SJSA1 (cell line): ENCODE results near the gene LRRC4C. TPM values are rescaled to one million over a fixed set of nuclear protein-coding genes. Genes with fewer than 3 reads are reported as not detected.
"Not testable (repeated sequence)": the region's sequence is repeated elsewhere in the genome, so short reads cannot be mapped to it uniquely, and the experiment has no call there.

Experiments used
- DNase-seq, 2 experiments: peaks; one replicate each; pipeline ENCODE4 v3.0.0-alpha.2; 2015 to 2020; ENCODE audit warnings: low spot score in 2 of 2, low read depth in 1 of 2
- H3K27ac ChIP-seq: fragments of 250-450 bp; sonication (Bioruptor Pico); 2 replicates; pipeline ENCODE4 v1.5.1; 2020; ENCODE audit warnings: mild to moderate bottlenecking, moderate library complexity
- H3K27me3 ChIP-seq: fragments of 250-450 bp; sonication (Bioruptor Pico); replicated peaks from 2 replicates; pipeline ENCODE4 v1.5.1; 2020; ENCODE audit warnings: mild to moderate bottlenecking, moderate library complexity
- H3K36me3 ChIP-seq: fragments of 250-450 bp; sonication (Bioruptor Pico); 2 replicates; pipeline ENCODE4 v1.5.1; 2020; ENCODE audit warnings: mild to moderate bottlenecking
- H3K4me1 ChIP-seq: fragments of 250-450 bp; sonication (Bioruptor Pico); replicated peaks from 2 replicates; pipeline ENCODE4 v1.6.1; 2021; ENCODE audit warnings: mild to moderate bottlenecking
- H3K4me3 ChIP-seq: fragments of 250-450 bp; sonication (Bioruptor Pico); 2 replicates; pipeline ENCODE4 v1.5.1; 2020; ENCODE audit warnings: mild to moderate bottlenecking
- H3K9me3 ChIP-seq: fragments of 250-450 bp; sonication (Bioruptor Pico); replicated peaks from 2 replicates; pipeline ENCODE4 v1.5.1; 2020; ENCODE audit warnings: mild to moderate bottlenecking
- total RNA-seq: library from RNA; depleted of rRNA; stranded (reverse); fragments of >200 nt; shearing (Covaris generic); gene quantifications from 2 replicates; pipeline ENCODE4 v1.2.3, GENCODE V29; 2014

Gene LRRC4C
- total RNA-seq, 1 experiment from 2014 or later, result not detected

DNA sequence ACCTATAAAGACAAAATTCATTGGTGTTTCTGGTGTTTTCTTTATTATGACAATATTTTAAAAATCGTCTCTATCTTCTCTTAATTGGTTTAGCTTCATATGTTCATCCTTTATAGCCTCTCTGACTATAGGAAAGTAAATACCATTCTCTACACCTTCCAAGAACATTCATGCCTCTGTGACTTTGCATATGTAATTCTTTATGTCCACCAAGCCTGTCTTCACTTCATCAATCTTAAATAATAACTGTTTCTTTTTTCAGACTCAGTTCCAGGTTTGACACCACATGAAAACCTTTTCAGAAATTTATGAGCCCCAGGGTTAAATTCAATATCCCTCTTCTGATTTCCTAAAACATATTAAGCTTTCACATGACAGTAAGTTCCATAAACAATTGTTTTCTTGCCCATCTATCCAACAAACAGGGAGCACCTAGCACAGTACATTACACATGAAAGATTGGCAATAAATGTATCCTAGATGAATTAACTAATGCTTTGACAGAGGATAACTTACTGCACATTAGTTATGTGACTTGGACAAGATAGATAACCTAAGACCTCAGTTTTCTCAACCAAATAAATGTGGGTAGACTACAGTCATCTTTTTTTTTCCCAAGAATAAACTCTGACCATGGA is 886.1 kb downstream of the LRRC4C start:
- Histone ChIP-seq H3K4me3 (no peak overlapping the region), H3K27me3 (no peaks in the 10 kb centered on the region), H3K4me1 (no peaks in the 10 kb centered on the region), H3K36me3 (no peaks in the 10 kb centered on the region), H3K27ac (no peak overlapping the region), H3K9me3 (no peaks in the 10 kb centered on the region)
- no peak for DNase-seq

DNA sequence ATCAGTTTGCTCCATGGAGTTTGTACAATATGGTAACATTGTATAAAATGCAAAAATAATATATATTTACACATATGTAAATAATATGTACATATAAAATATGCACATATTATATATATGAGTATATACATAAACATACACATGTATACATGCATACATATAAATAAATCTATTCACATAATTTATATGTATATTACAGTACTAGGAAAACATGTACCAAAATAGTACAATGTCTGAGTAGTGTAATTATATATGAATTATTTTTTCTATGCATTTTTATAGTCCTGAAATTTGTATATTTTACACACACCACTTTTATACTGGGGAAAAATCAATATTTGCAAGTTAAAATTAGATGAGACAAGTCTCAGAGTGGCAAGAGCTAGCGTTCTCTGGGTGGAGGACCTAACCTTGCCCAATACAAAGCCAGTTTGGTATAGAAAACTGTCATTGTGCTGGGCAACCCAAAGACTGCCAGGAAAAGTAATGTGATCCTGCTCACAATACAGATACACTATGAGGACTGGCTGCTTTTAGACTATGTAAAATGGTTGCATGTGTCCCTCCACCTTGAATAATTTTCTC is 889.4 kb downstream of the LRRC4C start:
- DNase-seq, result no peak
- no peaks in the 10 kb centered on the region for H3K27me3 ChIP-seq
- H3K4me1 ChIP-seq, result no peaks in the 10 kb centered on the region
- H3K9me3 ChIP-seq, result no peaks in the 10 kb centered on the region
- no peaks in the 10 kb centered on the region for H3K36me3 ChIP-seq
- H3K27ac ChIP-seq, result no peak overlapping the region
- no peak overlapping the region for H3K4me3 ChIP-seq

DNA sequence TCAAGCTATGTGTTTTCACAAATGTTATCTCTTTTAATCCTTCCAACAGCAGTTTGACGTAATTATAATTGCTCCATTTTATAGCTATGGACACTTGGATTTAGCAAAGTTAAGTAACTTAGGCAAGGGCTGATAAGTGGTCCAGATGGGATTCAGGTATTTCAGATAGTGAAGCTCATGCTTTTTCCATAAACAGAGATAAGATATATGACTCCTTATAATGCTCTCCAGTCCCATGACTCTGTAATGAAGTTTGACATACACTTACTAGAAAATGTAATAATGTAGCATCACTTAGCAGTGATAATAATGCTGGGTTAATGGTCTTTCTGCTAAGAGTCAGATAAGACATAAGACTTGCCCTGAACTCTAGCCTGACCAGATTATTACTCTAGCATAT is 892.1 kb downstream of the LRRC4C start:
- no peak for DNase-seq
- Histone ChIP-seq H3K9me3 (no peaks in the 10 kb centered on the region), H3K27me3 (no peaks in the 10 kb centered on the region), H3K4me1 (no peaks in the 10 kb centered on the region), H3K4me3 (no peak overlapping the region), H3K36me3 (no peaks in the 10 kb centered on the region), H3K27ac (no peak overlapping the region)

GRCh38 chr11:40544162-40544561 is 915.3 kb downstream of the LRRC4C start:
- H3K27me3 ChIP-seq, result no peaks in the 10 kb centered on the region
- H3K27ac ChIP-seq, result no peak overlapping the region
- no peak for DNase-seq
- no peaks in the 10 kb centered on the region for H3K9me3 ChIP-seq
- no peaks in the 10 kb centered on the region for H3K36me3 ChIP-seq
- H3K4me3 ChIP-seq, result no peak overlapping the region
- H3K4me1 ChIP-seq, result no peaks in the 10 kb centered on the region

GRCh38 chr11:40542821-40543220 is 916.6 kb downstream of the LRRC4C start:
- DNase-seq, result no peak
- no peak overlapping the region for H3K27ac ChIP-seq
- H3K27me3 ChIP-seq, result no peaks in the 10 kb centered on the region
- no peaks in the 10 kb centered on the region for H3K4me1 ChIP-seq
- H3K4me3 ChIP-seq, result no peak overlapping the region
- H3K9me3 ChIP-seq, result no peaks in the 10 kb centered on the region
- H3K36me3 ChIP-seq, result no peaks in the 10 kb centered on the region

- H3K4me3 ChIP-seq, result no peak overlapping the region
- no peaks in the 10 kb centered on the region for H3K9me3 ChIP-seq
- no peaks in the 10 kb centered on the region for H3K27me3 ChIP-seq
- no peaks in the 10 kb centered on the region for H3K36me3 ChIP-seq
- no peaks in the 10 kb centered on the region for H3K4me1 ChIP-seq
- no peak for DNase-seq
- H3K27ac ChIP-seq, result no peak overlapping the region
Observed at GRCh38 chr11:40537734-40538133, 921.7 kb downstream of the LRRC4C start.

GRCh38 chr11:40522080-40522479 is 937.4 kb downstream of the LRRC4C start:
- H3K4me3 ChIP-seq, DNase-seq, H3K9me3 ChIP-seq, H3K36me3 ChIP-seq, H3K27ac ChIP-seq, H3K4me1 ChIP-seq, H3K27me3 ChIP-seq: not testable (repeated sequence)

DNA sequence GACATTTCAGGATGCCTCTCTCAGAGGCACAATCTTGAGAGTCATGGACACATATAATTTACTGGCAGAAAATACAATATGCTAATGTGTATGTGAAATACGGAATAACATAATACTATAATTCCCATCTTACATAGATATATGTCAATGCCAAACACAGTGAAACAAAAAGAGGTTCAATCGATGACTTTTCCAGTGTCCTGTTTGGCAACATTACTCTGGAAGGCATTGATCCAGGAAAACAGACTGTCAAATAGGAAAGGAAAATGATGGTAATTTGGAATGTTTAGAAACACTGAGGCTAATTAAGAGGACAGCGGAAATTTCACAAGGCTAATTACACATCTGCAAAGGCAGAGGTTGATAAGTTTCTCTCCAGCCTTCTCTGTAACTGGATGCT is 942.3 kb downstream of the LRRC4C start:
- no peak for DNase-seq
- no peak overlapping the region for H3K4me3 ChIP-seq
- H3K36me3 ChIP-seq, result no peaks in the 10 kb centered on the region
- H3K9me3 ChIP-seq, result no peaks in the 10 kb centered on the region
- no peak overlapping the region for H3K27ac ChIP-seq
- H3K4me1 ChIP-seq, result no peaks in the 10 kb centered on the region
- H3K27me3 ChIP-seq, result no peaks in the 10 kb centered on the region

GRCh38 chr11:40514124-40514523 is 945.3 kb downstream of the LRRC4C start:
- Histone ChIP-seq H3K27me3 (no peaks in the 10 kb centered on the region), H3K27ac (no peak overlapping the region), H3K4me3 (no peak overlapping the region), H3K9me3 (no peaks in the 10 kb centered on the region), H3K36me3 (no peaks in the 10 kb centered on the region), H3K4me1 (no peaks in the 10 kb centered on the region)
- DNase-seq, result no peak

GRCh38 chr11:40513281-40513680 is 946.2 kb downstream of the LRRC4C start:
- no peaks in the 10 kb centered on the region for H3K4me1 ChIP-seq
- no peaks in the 10 kb centered on the region for H3K27me3 ChIP-seq
- no peaks in the 10 kb centered on the region for H3K9me3 ChIP-seq
- no peaks in the 10 kb centered on the region for H3K36me3 ChIP-seq
- no peak overlapping the region for H3K4me3 ChIP-seq
- DNase-seq, result no peak
- no peak overlapping the region for H3K27ac ChIP-seq

- DNase-seq, result no peak
- H3K36me3 ChIP-seq, result no peaks in the 10 kb centered on the region
- no peaks in the 10 kb centered on the region for H3K4me1 ChIP-seq
- no peak overlapping the region for H3K27ac ChIP-seq
- H3K27me3 ChIP-seq, result no peaks in the 10 kb centered on the region
- H3K9me3 ChIP-seq, result no peaks in the 10 kb centered on the region
- no peak overlapping the region for H3K4me3 ChIP-seq
Observed at GRCh38 chr11:40508303-40508702, 951.1 kb downstream of the LRRC4C start.

- H3K36me3 ChIP-seq, result no peaks in the 10 kb centered on the region
- no peak overlapping the region for H3K27ac ChIP-seq
- no peaks in the 10 kb centered on the region for H3K27me3 ChIP-seq
- no peaks in the 10 kb centered on the region for H3K4me1 ChIP-seq
- no peak for DNase-seq
- no peak overlapping the region for H3K4me3 ChIP-seq
- H3K9me3 ChIP-seq, result no peaks in the 10 kb centered on the region
Observed at GRCh38 chr11:40506226-40506625, 953.2 kb downstream of the LRRC4C start.

- Histone ChIP-seq H3K4me3 (no peak overlapping the region), H3K9me3 (no peaks in the 10 kb centered on the region), H3K36me3 (no peaks in the 10 kb centered on the region), H3K27me3 (no peaks in the 10 kb centered on the region; the same call in 1 of the 2 replicates), H3K27ac (no peak overlapping the region), H3K4me1 (no peaks in the 10 kb centered on the region)
- no peak for DNase-seq
Observed at GRCh38 chr11:40491341-40491740, 968.1 kb downstream of the LRRC4C start.

DNA sequence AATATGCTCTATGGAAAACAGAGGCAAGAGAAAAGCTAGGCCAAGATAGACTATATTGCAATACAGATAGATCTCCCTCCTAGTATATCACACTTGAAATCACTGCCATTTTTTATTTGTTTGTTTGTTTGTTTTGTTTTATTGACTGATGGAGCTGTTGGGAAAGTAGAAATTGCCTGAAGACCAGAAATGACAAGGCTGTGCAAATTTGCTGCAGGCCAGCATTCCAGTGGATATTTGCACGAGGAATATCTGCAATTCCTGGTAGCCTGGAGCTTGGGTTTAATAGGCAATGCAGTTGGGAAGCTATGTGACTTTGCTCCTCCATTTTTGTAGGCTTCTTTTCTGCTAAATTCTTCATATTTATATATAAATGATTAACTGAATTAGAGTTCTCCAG is 991.7 kb downstream of the LRRC4C start:
- Histone ChIP-seq H3K27me3 (no peaks in the 10 kb centered on the region), H3K4me1 (no peaks in the 10 kb centered on the region), H3K27ac (no peak overlapping the region), H3K4me3 (no peak overlapping the region), H3K9me3 (no peaks in the 10 kb centered on the region; the same call in 1 of the 2 replicates), H3K36me3 (no peaks in the 10 kb centered on the region)
- no peak for DNase-seq

DNA sequence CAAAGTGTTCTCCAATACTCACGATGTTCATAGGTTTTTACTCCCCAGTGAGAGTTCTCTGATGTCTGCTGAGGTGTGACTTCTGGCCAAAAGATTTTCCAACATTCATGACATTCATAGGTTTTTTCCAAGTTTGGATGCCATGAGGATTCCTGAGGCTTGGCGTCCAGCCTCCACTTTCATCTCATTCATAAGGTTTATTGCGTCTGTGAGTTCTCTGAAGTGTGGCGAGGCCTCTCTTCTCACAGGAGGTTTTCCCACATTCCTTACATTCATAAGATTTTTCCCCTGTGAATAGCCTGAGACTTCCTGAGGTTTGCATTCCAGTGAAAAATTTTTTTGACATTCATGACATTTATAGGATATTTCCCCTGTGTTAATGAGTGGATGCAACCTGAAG is 1014.1 kb downstream of the LRRC4C start:
- H3K27ac ChIP-seq, result peak overlapping the region; percentile 88
- no peaks in the 10 kb centered on the region for H3K27me3 ChIP-seq
- peak in 1 of 2 experiments; percentile 66 for DNase-seq
- H3K4me1 ChIP-seq, result peaks cover 18% of the 10 kb centered on the region
- peaks cover 17% of the 10 kb centered on the region for H3K9me3 ChIP-seq
- no peaks in the 10 kb centered on the region for H3K36me3 ChIP-seq
- H3K4me3 ChIP-seq, result no peak overlapping the region
